Esophagus muscularis mucosa (tissue), 4 donors: Measurements from ENCODE around the gene RBM44. TPM values are rescaled to one million over a fixed set of nuclear protein-coding genes. Genes with fewer than 3 reads are reported as not detected.
A peak's percentile ranks its signal among the peaks of the same experiment; 100 is the strongest.

ENCODE experiments used
- DNase-seq: peaks from one replicate; pipeline ENCODE4 v3.0.0-alpha.2; 2017; ENCODE audit errors: extremely low spot score
- H3K27ac ChIP-seq, 4 donors: fragments of 200-600 bp; sonication (generic); replicated peaks in 1 of 4; 1 replicate in 3 of 4; 2 replicates in 1 of 4; pipeline ENCODE4 v1.5.1; 2016 to 2019; ENCODE audit warnings: mild to moderate bottlenecking in 1 of 4
- H3K27me3 ChIP-seq, 4 donors: fragments of 200-600 bp; sonication (generic); one replicate each; pipeline versions ENCODE4 v1.5.1 to v1.6.0; 2016 to 2019
- H3K36me3 ChIP-seq, 4 donors: fragments of 200-600 bp; sonication (generic); one replicate each; pipeline ENCODE4 v1.5.1; 2016 to 2019
- H3K4me1 ChIP-seq, 4 donors: fragments of 200-600 bp; sonication (generic); one replicate each; pipeline ENCODE4 v1.5.1; 2016 to 2019
- H3K4me3 ChIP-seq, 4 donors: fragments of 200-600 bp; sonication (generic); 1 replicate in 2 of 4; 2 replicates in 2 of 4; pipeline ENCODE4 v1.5.1; 2016 to 2019; ENCODE audit warnings: mild to moderate bottlenecking in 4 of 4, moderate library complexity in 1 of 4
- H3K9me3 ChIP-seq, 4 donors: fragments of 200-600 bp; sonication (generic); 1 replicate in 3 of 4; 2 replicates in 1 of 4; pipeline ENCODE4 v1.5.1; 2016 to 2019
- EP300 ChIP-seq: sonication (generic); formaldehyde crosslinking; IDR thresholded peaks from one replicate; pipeline ENCODE4 v1.6.1; 2017; ENCODE audit warnings: antibody characterized with exemption
- POLR2A ChIP-seq: fragments of 450-650 bp; IDR thresholded peaks from one replicate; pipeline ENCODE4 v1.6.1; 2017; ENCODE audit warnings: antibody characterized with exemption, moderate library complexity, mild to moderate bottlenecking, low read depth
- POLR2AphosphoS5 ChIP-seq, 2 donors: sonication (generic); formaldehyde crosslinking; IDR thresholded peaks; one replicate each; pipeline ENCODE4 v1.6.1; 2017; ENCODE audit warnings: antibody characterized with exemption in 2 of 2
- WGBS: methylation state at CpG from one replicate; pipeline ENCODE4 v1.1.5; 2018; 5-methylcytosine and 5-hydroxymethylcytosine counted together
- intact Hi-C: fragments of 100-400 bp; cut with DNase I; formaldehyde crosslinking; loops from one replicate; pipeline ENCODE4 v1.15.1; 2023
- small RNA-seq, 3 donors: library from RNA; depleted of rRNA; stranded (forward); fragments of <200 nt; gene quantifications; one replicate each; pipeline ENCODE3, GENCODE V24; 2016
- total RNA-seq, 4 donors: library from RNA; depleted of rRNA; stranded (reverse); fragments of >200 nt; gene quantifications; one replicate each; pipeline versions ENCODE4 v1.1.0 to v1.2.1, GENCODE V29; 2016
- TF ChIP-seq, protein P1 (sequence below), 3 experiments: fragments of 200-600 bp in 2 of 3; fragments of 450-650 bp in 1 of 3; sonication (generic) in 2 of 3; IDR thresholded peaks; one replicate each; pipeline ENCODE4 v1.5.1; 2017 to 2019; ENCODE audit warnings: antibody characterized with exemption in 3 of 3, mild to moderate bottlenecking in 2 of 3, moderate library complexity in 1 of 3

Gene RBM44
- total RNA-seq, 4 donors from 2014 or later: 0.42 to 0.99 (median 0.61) TPM

DNA sequence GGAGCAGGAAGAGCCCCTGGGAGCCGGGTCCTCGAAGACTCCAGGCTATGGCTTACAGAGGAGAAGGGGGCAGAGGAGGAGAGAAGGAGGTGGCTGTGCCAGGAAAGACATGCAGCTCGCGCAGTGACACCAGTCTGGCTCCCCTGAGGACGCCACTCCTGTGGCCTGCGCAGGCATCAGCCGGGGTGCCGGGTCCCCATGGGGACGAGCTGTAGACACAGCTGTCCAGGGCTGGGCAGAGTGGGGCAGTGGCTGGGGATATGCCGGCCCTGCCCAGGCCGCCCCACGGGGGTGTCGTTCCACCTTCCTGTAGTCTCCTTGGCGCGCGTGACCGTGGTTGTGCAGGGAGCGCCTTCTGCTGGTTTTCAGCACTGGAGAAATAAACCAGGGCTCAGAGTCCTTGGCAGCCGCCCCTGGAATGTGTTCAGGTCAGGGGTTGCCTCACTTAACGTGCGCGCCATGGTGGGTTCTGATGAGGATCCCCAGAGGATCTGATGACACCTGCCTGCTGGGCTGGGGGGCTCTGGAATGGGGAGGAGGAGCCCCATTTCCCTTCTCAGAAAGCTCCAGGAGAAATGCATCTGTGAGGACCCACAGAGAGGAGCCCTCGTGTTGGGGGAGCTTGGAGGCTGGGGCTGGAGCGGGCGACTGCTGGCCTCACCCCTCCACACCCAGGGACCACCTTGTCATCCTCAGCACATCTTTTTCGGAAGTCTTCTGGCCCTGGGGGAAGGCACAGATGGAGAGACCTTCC, 87.5 kb downstream of the RBM44 start:
- WGBS: 45% methylated on average over 10 of the region's 26 CpGs
- Histone ChIP-seq H3K4me3 (peak overlapping the region in 2 of 4 donors; percentile 21 to 23), H3K9me3 (no peaks in the 10 kb centered on the region), H3K4me1 (peaks cover 36 to 78% (median 67%) of the 10 kb centered on the region in 4 donors), H3K36me3 (peaks cover 0 to 7% (median 3%) of the 10 kb centered on the region in 4 donors), H3K27ac (peak overlapping the region; percentile 91 to 97 (median 95)), H3K27me3 (no peaks in the 10 kb centered on the region)
- DNase-seq: peak; percentile 95
- intact Hi-C loops: no loop called here
- TF ChIP-seq, protein P1, sequence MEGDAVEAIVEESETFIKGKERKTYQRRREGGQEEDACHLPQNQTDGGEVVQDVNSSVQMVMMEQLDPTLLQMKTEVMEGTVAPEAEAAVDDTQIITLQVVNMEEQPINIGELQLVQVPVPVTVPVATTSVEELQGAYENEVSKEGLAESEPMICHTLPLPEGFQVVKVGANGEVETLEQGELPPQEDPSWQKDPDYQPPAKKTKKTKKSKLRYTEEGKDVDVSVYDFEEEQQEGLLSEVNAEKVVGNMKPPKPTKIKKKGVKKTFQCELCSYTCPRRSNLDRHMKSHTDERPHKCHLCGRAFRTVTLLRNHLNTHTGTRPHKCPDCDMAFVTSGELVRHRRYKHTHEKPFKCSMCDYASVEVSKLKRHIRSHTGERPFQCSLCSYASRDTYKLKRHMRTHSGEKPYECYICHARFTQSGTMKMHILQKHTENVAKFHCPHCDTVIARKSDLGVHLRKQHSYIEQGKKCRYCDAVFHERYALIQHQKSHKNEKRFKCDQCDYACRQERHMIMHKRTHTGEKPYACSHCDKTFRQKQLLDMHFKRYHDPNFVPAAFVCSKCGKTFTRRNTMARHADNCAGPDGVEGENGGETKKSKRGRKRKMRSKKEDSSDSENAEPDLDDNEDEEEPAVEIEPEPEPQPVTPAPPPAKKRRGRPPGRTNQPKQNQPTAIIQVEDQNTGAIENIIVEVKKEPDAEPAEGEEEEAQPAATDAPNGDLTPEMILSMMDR (IDR thresholded peaks at IDR 0.05): peak; percentile 44 to 45 (median 44)
- TF ChIP-seq POLR2AphosphoS5 (IDR thresholded peaks at IDR 0.05): peak in 1 of 2 donors; percentile 71
- peak; percentile 30 for TF ChIP-seq EP300
- TF ChIP-seq POLR2A: no peak

DNA sequence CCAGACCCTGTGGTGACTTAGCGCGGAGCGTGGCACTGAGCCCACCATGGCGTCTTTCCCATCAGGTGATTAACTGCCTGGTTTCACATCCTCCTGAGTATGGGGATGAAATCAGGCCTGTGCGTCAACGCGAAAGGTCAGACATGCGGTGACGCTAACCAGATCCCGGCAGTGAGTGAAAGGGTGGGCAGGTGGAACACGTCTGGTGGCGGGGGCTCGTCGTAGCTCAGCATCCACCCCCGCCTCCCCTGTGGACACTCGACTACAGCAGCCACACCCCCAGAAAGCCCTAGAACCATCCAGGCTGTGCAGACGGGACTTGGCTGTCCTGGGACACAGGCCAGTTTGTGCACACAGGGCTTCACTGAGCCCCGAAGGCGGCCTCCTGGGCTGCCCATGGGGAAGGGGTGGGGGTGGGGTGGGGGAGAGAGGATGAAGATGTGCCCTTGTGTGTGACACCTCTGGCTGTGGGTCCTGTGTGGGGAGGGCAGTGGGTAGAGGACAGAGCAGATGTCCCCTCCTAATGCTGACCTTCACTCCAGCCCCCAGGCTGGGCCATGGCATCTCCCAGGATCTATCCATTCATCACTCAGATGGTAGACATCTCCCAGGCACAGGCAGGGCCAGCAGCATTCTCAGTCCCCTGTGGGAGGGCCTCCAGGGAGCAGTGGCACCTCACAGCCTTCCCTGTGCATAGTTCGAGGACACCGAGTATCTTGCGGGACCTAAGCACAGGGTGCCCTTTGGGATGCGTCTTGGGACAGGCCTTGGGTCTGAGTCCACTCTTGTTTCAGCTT, 88.3 kb downstream of the RBM44 start:
- intact Hi-C loops: no loop called here
- 57% methylated on average over 9 of the region's 23 CpGs for WGBS
- no peaks in the 10 kb centered on the region for H3K9me3 ChIP-seq
- H3K27me3 ChIP-seq: no peaks in the 10 kb centered on the region
- H3K36me3 ChIP-seq: peaks cover 0 to 7% (median 0%) of the 10 kb centered on the region in 4 donors
- H3K27ac ChIP-seq: peak overlapping the region; percentile 91 to 97 (median 95)
- TF ChIP-seq POLR2A (no peak), POLR2AphosphoS5 (IDR thresholded peaks at IDR 0.05) (peak; percentile 98 to 99), EP300 (peak; percentile 100)
- peaks cover 36 to 81% (median 68%) of the 10 kb centered on the region in 4 donors for H3K4me1 ChIP-seq
- DNase-seq: peak; percentile 97
- H3K4me3 ChIP-seq: peak overlapping the region in 1 of 4 donors; percentile 21

DNA sequence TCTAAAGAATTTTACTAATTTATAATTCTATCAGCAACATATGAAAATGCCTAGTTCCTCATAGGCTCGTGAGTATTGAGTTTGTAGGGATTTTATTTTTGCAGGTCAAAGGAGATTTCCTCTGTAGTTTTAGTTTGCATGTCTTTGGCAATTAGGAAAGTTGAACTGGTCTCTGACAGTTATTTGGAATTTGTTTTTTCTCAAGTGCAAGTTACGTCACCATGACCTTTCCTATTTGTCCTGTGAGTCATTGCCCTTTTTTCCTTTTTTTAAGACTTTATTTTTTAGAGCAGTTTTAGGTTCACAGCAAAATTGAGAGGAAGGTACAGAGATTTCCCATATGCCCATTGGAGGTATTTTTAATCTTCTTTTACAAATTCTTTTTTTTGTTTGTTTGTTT, 89.8 kb downstream of the RBM44 start:
- no peak overlapping the region for H3K4me3 ChIP-seq
- peaks cover 38 to 83% (median 72%) of the 10 kb centered on the region in 4 donors for H3K4me1 ChIP-seq
- H3K27ac ChIP-seq: peak overlapping the region; percentile 91 to 97 (median 95)
- WGBS: 35% methylated on average over 2 of the region's 2 CpGs
- H3K27me3 ChIP-seq: no peaks in the 10 kb centered on the region
- no peak for DNase-seq
- peak in 1 of 2 donors; percentile 69 for TF ChIP-seq POLR2AphosphoS5 (IDR thresholded peaks at IDR 0.05)
- TF ChIP-seq, protein P1 (IDR thresholded peaks at IDR 0.05): no peak
- no peaks in the 10 kb centered on the region for H3K9me3 ChIP-seq
- no peaks in the 10 kb centered on the region for H3K36me3 ChIP-seq
- intact Hi-C loops: no loop called here

DNA sequence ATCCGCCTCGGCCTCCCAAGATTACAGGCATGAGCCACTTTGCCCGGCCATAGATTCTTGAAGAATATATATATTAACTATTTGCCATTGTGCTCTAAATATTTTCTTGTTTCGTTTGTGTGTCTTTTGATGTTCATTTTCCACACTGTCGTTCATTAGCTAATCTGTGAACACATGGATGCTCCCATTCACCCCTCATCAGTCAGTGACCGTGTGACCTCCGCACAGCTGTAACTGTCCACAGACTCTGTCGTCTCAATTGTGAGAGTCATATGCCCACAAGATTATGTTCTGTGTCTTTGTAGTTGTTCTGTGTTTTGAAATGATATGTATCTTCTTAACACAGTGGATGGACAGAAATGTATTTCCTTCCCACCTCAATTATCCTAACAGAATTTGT, 90.4 kb downstream of the RBM44 start:
- 87% methylated on average over 8 of the region's 8 CpGs for WGBS
- DNase-seq: no peak
- intact Hi-C loops: no loop called here

DNA sequence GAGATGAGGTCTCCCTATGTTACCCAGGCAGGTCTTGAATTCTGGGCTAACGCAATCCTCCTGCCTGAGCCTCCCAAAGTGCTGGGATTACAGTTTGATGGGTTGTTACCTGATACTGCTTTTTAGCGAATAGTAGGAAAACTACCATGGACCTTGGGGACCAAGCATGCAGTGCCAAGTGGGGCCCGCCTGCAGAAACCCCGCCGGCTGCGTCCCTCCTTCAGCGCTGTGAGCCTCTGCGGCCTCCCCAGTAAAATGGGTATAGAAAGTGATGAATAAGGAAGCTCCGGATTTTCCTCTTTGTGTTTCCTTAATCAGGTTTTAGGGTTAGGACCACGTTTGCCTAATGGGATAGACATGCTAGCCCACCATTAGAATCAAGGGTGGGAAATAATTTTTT, 91.2 kb downstream of the RBM44 start:
- H3K4me1 ChIP-seq: peaks cover 40 to 83% (median 72%) of the 10 kb centered on the region in 4 donors
- over 99% methylated on average over 10 of the region's 10 CpGs for WGBS
- peak overlapping the region; percentile 91 to 97 (median 95) for H3K27ac ChIP-seq
- intact Hi-C loops: no loop called here
- no peaks in the 10 kb centered on the region for H3K9me3 ChIP-seq
- TF ChIP-seq POLR2AphosphoS5 (IDR thresholded peaks at IDR 0.05): no peak
- TF ChIP-seq POLR2A: no peak
- no peak overlapping the region for H3K4me3 ChIP-seq
- no peak for DNase-seq
- H3K36me3 ChIP-seq: no peaks in the 10 kb centered on the region
- no peaks in the 10 kb centered on the region for H3K27me3 ChIP-seq

More for the DNA sequence above, 90.4 kb downstream of the RBM44 start:
- no peaks in the 10 kb centered on the region for H3K9me3 ChIP-seq
- peak overlapping the region; percentile 91 to 97 (median 95) for H3K27ac ChIP-seq
- H3K27me3 ChIP-seq: no peaks in the 10 kb centered on the region
- TF ChIP-seq POLR2A: no peak
- H3K4me1 ChIP-seq: peaks cover 39 to 83% (median 72%) of the 10 kb centered on the region in 4 donors
- H3K4me3 ChIP-seq: no peak overlapping the region
- no peaks in the 10 kb centered on the region for H3K36me3 ChIP-seq

Small RNA genes lying within 50 kb of the gene (small RNA-seq; reads per million reads assigned to genes)
- 0 to 0.19 (median 0) reads per million in 3 donors for gene RF00157

Other genes starting within 250 kb of the RBM44 start
- not detected for gene PRLH, start 232.2 kb upstream of the RBM44 start, total RNA-seq
- 1 to 10 TPM in 2 of 4 donors, under 1 TPM in 2; 0.83 to 3.7 (median 1.4) TPM for gene RAB17, start 208.0 kb upstream of the RBM44 start, total RNA-seq
- 100 to 1,000 TPM; 142 to 213 (median 191) TPM for gene LRRFIP1, start 171.2 kb upstream of the RBM44 start, total RNA-seq
- gene RAMP1, start 60.8 kb downstream of the RBM44 start, total RNA-seq: 100 to 1,000 TPM; 172 to 287 (median 231) TPM
- 100 to 1,000 TPM in 1 of 4 donors, 10 to 100 TPM in 3; 59.0 to 111 (median 78.5) TPM for gene UBE2F, start 168.2 kb downstream of the RBM44 start, total RNA-seq